GM18909 (cell line): ENCODE results near the gene SRD5A2.

Experiments
- ATAC-seq: cut with Tn5 transposase; IDR thresholded peaks from one replicate; pipeline ENCODE4 v1.9.1; 2021; ENCODE audit warnings: mild to moderate bottlenecking; ENCODE audit not compliant: unreplicated experiment, poor library complexity

SRD5A2 gene

DNA sequence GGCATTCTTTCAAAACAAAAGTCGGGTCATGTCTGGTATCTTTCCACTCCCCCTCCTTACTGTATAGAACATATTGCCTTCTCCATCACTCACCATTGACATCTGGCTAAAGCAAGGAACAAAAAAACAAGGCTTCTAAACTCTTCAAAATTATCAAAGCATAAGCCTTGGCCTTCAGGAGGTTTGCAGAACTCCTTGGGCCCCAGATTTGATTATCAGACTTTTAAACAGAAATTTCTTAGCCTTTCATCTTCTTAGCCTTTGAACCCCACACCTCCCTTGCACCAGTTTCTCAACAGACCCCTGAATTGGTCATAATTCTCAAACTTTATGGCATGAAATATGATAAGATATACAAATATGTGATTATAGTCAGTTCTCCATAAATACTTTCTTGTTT is 106.4 kb downstream of the SRD5A2 start:
- ATAC-seq: no peak
